ENCODE measurements around the gene COL11A2.

COL11A2 gene

GRCh38 chr6:33117811-33118277 lies 74.4 kb downstream of the COL11A2 start:
- DNase-seq (ENCODE audit: low read depth, low spot score), result no peak

GRCh38 chr6:33116841-33117711 lies 75.2 kb downstream of the COL11A2 start:
- DNase-seq (ENCODE audit: low read depth, low spot score), result no peak

GRCh38 chr6:33116417-33116816 lies 75.8 kb downstream of the COL11A2 start:
- DNase-seq (ENCODE audit: low read depth, low spot score), result no peak

- no peak for DNase-seq (ENCODE audit: low read depth, low spot score)
Observed at GRCh38 chr6:33114406-33114805, 77.9 kb downstream of the COL11A2 start.

- DNase-seq (ENCODE audit: low read depth, low spot score), result no peak
Observed at GRCh38 chr6:33113755-33114154, 78.5 kb downstream of the COL11A2 start.

Measured in activated naive CD8-positive, alpha-beta T cell treated with anti-CD3 and anti-CD28 coated beads, Interleukin-2, amount 50 U/mL, for 16 hours (primary cell).